ENCODE data around the gene SLC35F6.
"Not testable (repeated sequence)": the region's sequence is repeated elsewhere in the genome, so short reads cannot be mapped to it uniquely, and the experiment has no call there.

Gene SLC35F6

DNA sequence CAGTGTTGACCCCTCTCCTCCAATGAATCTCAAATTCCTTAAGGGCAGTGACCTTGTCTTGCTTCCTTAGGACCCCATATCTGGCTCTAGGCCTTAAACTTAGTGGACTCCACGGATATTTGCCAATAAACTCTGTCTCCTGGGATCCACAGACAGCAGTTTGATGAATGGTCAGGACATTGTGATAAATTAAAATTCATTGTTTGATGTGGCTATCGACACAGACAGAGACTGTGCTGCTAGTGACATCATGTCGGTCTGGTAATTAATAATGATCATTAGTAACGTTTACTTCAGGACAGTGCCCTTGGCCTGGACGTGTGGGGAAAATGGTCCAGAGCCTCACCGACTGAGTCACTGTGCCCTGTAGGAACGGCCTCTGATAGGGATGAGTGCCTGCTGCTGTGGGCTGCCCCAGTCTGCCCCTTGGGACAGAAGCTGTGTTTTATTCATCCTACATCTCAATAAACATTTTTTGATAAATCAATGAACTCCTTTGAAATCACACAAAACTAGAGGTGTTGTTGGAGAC lies 5.2 kb upstream of the SLC35F6 start:
- no peak overlapping the region for H3K9ac ChIP-seq
- peak overlapping the region; percentile 60 for H3K27ac ChIP-seq

DNA sequence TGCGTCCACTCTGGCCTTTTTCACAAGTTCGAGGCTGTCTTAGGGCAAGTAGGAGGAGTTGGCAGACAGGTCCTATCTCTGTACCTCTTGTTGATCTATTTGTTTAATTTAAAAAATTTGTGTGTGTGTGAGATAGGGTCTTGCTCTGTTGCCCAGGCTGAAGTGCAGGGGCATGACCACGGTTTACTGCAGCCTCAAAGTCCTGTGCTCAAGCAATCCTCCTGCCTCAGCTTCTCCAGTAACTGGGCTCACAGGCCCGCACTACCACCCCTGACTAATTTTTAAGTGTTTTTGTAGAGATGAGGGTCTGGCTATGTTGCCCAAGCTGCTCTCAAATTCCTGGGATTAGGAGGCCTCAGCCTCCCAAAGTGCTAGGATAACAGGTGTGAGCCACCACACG lies 4.2 kb upstream of the SLC35F6 start:
- peaks cover 17% of the 10 kb centered on the region for H3K4me1 ChIP-seq
- TF ChIP-seq, protein P1, sequence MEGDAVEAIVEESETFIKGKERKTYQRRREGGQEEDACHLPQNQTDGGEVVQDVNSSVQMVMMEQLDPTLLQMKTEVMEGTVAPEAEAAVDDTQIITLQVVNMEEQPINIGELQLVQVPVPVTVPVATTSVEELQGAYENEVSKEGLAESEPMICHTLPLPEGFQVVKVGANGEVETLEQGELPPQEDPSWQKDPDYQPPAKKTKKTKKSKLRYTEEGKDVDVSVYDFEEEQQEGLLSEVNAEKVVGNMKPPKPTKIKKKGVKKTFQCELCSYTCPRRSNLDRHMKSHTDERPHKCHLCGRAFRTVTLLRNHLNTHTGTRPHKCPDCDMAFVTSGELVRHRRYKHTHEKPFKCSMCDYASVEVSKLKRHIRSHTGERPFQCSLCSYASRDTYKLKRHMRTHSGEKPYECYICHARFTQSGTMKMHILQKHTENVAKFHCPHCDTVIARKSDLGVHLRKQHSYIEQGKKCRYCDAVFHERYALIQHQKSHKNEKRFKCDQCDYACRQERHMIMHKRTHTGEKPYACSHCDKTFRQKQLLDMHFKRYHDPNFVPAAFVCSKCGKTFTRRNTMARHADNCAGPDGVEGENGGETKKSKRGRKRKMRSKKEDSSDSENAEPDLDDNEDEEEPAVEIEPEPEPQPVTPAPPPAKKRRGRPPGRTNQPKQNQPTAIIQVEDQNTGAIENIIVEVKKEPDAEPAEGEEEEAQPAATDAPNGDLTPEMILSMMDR (IDR thresholded peaks at IDR 0.05) = no peak

More for the DNA sequence above, 5.2 kb upstream of the SLC35F6 start:
- H3K4me2 ChIP-seq (ENCODE audit: low read length) = no peak overlapping the region
- TF ChIP-seq, protein P1 (IDR thresholded peaks at IDR 0.05) = no peak
- H3K27me3 ChIP-seq (ENCODE audit: control insufficient read depth, insufficient read depth, low read length) = no peaks in the 10 kb centered on the region
- H3K36me3 ChIP-seq (ENCODE audit: control insufficient read depth, insufficient read depth, low read length) = no peaks in the 10 kb centered on the region
- H3K79me2 ChIP-seq = peaks cover 3% of the 10 kb centered on the region
- H3K4me3 ChIP-seq (ENCODE audit: low read depth, low read length) = no peak overlapping the region
- peaks cover 17% of the 10 kb centered on the region for H3K4me1 ChIP-seq
- H3K9me3 ChIP-seq (ENCODE audit: control insufficient read depth, low read length) = no peaks in the 10 kb centered on the region
- H2AFZ ChIP-seq = peak overlapping the region; percentile 53

DNA sequence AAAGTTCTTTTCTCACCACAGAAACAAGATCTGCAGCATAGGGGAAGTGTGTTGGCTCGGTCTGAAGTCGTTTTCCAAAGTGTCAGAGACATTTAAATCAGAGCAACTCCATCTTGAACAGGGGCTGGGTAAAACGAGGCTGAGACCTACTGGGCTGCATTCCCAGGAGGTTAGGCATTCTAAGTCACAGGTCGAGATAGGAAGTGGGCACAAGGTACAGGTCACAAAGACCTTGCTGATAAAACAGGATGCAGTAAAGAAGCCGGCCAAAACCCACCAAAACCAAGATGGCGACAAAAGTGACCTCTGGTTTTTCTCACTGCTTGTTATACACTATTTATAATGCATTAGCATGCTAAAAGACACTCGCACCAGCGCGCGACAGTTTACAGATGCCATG lies 3.1 kb upstream of the SLC35F6 start:
- peaks cover 13% of the 10 kb centered on the region for H3K4me1 ChIP-seq
- not testable (repeated sequence) for H2AFZ ChIP-seq; H3K4me2 ChIP-seq (ENCODE audit: low read length); H3K4me3 ChIP-seq (ENCODE audit: low read depth, low read length); H3K9me3 ChIP-seq (ENCODE audit: control insufficient read depth, low read length); H3K9ac ChIP-seq; H3K27ac ChIP-seq; H3K36me3 ChIP-seq (ENCODE audit: control insufficient read depth, insufficient read depth, low read length); H3K27me3 ChIP-seq (ENCODE audit: control insufficient read depth, insufficient read depth, low read length)
- peaks cover 10% of the 10 kb centered on the region for H3K79me2 ChIP-seq

More for the DNA sequence above, 4.2 kb upstream of the SLC35F6 start:
- H3K36me3 ChIP-seq (ENCODE audit: control insufficient read depth, insufficient read depth, low read length) = no peaks in the 10 kb centered on the region
- H3K9ac ChIP-seq = no peak overlapping the region
- no peak overlapping the region for H3K4me2 ChIP-seq (ENCODE audit: low read length)
- no peaks in the 10 kb centered on the region for H3K9me3 ChIP-seq (ENCODE audit: control insufficient read depth, low read length)
- H3K79me2 ChIP-seq = peaks cover 8% of the 10 kb centered on the region
- H3K27me3 ChIP-seq (ENCODE audit: control insufficient read depth, insufficient read depth, low read length) = no peaks in the 10 kb centered on the region
- H2AFZ ChIP-seq = no peak overlapping the region
- no peak overlapping the region for H3K27ac ChIP-seq
- H3K4me3 ChIP-seq (ENCODE audit: low read depth, low read length) = no peak overlapping the region

DNA sequence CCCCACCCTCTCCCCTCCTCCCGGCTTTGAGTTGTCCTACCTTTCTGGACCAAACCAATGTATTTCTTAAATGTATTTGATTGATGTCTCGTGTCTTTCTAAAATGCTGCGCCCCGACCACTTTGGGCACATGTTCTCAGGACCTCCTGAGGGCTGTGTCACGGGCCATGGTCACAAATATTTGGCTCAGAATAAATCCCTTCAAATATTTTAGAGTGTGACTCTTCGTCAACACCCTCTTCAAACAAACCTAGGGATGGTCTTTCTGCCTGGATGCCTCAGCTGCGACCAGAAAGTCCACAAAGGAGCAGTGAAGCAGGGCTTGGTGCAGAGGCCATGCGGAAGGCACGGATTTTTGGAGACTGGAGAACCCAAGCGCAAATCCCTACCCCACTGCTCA lies 1.1 kb upstream of the SLC35F6 start:
- Histone ChIP-seq H3K9me3 (ENCODE audit: control insufficient read depth, low read length) (no peaks in the 10 kb centered on the region), H3K36me3 (ENCODE audit: control insufficient read depth, insufficient read depth, low read length) (no peaks in the 10 kb centered on the region), H3K4me1 (peaks cover 13% of the 10 kb centered on the region), H3K9ac (no peak overlapping the region), H3K27ac (no peak overlapping the region), H2AFZ (no peak overlapping the region), H3K4me3 (ENCODE audit: low read depth, low read length) (no peak overlapping the region), H3K79me2 (peaks cover 10% of the 10 kb centered on the region), H3K4me2 (ENCODE audit: low read length) (no peak overlapping the region), H3K27me3 (ENCODE audit: control insufficient read depth, insufficient read depth, low read length) (no peaks in the 10 kb centered on the region)
- TF ChIP-seq, protein P1 (IDR thresholded peaks at IDR 0.05) = no peak

DNA sequence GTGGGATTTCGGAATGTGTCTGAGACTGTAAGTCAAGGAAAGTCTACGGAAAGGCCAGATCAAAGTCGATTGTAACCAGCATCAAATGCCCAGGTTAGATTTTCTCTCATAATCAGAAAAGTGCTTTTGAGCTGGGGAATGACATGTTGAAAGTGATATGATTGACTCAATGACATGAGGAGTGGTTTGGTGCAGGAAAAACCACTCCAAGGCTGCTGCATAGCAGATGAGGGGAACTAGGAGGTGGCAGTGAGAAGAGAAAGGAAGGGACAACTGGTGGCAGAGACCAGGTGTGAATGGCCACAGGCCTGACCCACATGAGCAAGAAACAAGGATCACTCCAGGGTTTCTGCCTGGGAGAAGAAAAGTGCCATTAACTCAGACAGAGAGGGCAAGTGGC lies 822 bp downstream of the SLC35F6 start:
- H3K4me2 ChIP-seq (ENCODE audit: low read length) = peak overlapping the region; percentile 81
- peak overlapping the region; percentile 89 for H2AFZ ChIP-seq
- peak overlapping the region; percentile 86 for H3K27ac ChIP-seq
- no peaks in the 10 kb centered on the region for H3K27me3 ChIP-seq (ENCODE audit: control insufficient read depth, insufficient read depth, low read length)
- TF ChIP-seq, protein P1 (IDR thresholded peaks at IDR 0.05) = no peak
- H3K36me3 ChIP-seq (ENCODE audit: control insufficient read depth, insufficient read depth, low read length) = no peaks in the 10 kb centered on the region
- no peaks in the 10 kb centered on the region for H3K9me3 ChIP-seq (ENCODE audit: control insufficient read depth, low read length)
- peak overlapping the region; percentile 56 for H3K9ac ChIP-seq
- H3K4me3 ChIP-seq (ENCODE audit: low read depth, low read length) = peak overlapping the region; percentile 89
- H3K79me2 ChIP-seq = peaks cover 10% of the 10 kb centered on the region
- H3K4me1 ChIP-seq = peaks cover 18% of the 10 kb centered on the region
